ENCODE measurements around the gene NRXN3.

- TF ChIP-seq, protein P1, sequence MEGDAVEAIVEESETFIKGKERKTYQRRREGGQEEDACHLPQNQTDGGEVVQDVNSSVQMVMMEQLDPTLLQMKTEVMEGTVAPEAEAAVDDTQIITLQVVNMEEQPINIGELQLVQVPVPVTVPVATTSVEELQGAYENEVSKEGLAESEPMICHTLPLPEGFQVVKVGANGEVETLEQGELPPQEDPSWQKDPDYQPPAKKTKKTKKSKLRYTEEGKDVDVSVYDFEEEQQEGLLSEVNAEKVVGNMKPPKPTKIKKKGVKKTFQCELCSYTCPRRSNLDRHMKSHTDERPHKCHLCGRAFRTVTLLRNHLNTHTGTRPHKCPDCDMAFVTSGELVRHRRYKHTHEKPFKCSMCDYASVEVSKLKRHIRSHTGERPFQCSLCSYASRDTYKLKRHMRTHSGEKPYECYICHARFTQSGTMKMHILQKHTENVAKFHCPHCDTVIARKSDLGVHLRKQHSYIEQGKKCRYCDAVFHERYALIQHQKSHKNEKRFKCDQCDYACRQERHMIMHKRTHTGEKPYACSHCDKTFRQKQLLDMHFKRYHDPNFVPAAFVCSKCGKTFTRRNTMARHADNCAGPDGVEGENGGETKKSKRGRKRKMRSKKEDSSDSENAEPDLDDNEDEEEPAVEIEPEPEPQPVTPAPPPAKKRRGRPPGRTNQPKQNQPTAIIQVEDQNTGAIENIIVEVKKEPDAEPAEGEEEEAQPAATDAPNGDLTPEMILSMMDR (IDR thresholded peaks at IDR 0.05) = no peak
- TF ChIP-seq POLR2A (IDR thresholded peaks at IDR 0.05) = no peak
- TF ChIP-seq POLR2AphosphoS5 (IDR thresholded peaks at IDR 0.05) = no peak
- no peak for TF ChIP-seq EP300 (IDR thresholded peaks at IDR 0.05)
Measured at GRCh38 chr14:78486621-78487020, 316.4 kb downstream of the NRXN3 start.

All from stomach (tissue), 4 donors.